GM18505 (cell line): ENCODE data around the gene ATP11B.

Experiments
- ATAC-seq: cut with Tn5 transposase; IDR thresholded peaks from one replicate; pipeline ENCODE4 v1.9.1; 2021; ENCODE audit not compliant: unreplicated experiment
- POLR2A ChIP-seq: IDR thresholded peaks from 4 replicates; pipeline ENCODE4 v1.6.1; 2011; ENCODE audit warnings: borderline replicate concordance; ENCODE audit not compliant: insufficient read depth, insufficient read length; ENCODE audit errors: extremely low read depth

ATP11B gene

DNA sequence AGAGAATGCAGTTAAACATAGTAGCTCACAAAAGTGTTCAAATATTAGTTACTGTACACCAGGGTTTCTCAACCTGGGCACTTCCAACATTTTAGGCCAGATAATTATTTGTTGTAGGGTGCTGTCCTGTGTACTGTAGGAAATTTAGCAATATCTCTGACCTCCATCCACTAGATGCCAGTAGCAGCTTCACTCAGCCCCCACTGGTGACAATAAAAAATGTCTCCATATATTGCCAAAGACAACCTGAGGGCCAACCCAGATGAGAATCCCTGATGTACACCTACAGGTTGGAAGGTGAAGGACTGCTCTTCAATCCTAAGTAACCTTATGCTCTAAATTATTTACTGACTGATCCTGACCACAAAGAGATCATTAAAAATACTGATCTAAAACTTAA is 154.6 kb downstream of the ATP11B start:
- no peak for ATAC-seq
- no peak for TF ChIP-seq POLR2A

GRCh38 chr3:182948305-182948704 is 155.0 kb downstream of the ATP11B start:
- no peak for ATAC-seq

DNA sequence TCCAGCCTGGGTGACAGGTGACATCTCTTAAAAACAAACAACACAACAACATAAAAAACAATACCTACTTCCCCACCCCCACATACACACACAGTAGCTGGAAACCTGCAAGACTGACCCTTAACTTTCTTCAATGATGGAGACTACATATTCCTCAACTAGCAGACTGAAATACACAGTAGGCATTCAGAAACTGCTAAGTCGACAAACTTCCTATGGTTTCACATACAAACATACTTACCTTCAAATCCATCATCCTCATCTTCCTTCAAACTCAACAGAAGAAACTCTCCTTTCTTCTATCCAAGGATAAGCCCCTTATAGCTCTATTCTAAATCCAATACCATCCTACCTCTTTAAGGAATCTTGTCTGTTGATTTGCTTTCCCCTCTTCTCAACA is 156.4 kb downstream of the ATP11B start:
- no peak for ATAC-seq
- TF ChIP-seq POLR2A, result no peak

More at GRCh38 chr3:182948305-182948704, 155.0 kb downstream of the ATP11B start:
- TF ChIP-seq POLR2A, result no peak

GRCh38 chr3:182954553-182955235 is 161.4 kb downstream of the ATP11B start:
- ATAC-seq, result no peak
- no peak for TF ChIP-seq POLR2A

DNA sequence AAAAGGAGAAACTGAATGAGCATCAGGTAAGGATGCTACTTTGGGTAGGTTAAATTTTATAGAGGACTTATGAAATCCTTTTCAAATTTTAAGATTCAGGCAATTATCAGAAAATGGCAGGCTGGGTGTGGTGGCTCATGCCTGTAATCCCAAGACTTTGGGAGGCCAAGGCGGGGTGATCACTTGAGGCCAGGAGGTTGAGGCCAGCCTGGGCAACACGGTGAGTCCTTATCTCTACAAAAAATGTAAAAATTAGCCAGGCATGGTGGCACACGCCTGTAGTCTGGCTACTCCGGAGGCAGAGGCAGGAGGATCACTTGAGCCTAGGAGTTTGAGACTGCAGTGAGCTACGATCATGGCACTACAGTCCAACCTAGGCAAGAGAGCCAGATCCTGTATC is 163.9 kb downstream of the ATP11B start:
- TF ChIP-seq POLR2A, result no peak
- no peak for ATAC-seq

GRCh38 chr3:182957676-182958266 is 164.5 kb downstream of the ATP11B start:
- no peak for ATAC-seq
- TF ChIP-seq POLR2A, result no peak

DNA sequence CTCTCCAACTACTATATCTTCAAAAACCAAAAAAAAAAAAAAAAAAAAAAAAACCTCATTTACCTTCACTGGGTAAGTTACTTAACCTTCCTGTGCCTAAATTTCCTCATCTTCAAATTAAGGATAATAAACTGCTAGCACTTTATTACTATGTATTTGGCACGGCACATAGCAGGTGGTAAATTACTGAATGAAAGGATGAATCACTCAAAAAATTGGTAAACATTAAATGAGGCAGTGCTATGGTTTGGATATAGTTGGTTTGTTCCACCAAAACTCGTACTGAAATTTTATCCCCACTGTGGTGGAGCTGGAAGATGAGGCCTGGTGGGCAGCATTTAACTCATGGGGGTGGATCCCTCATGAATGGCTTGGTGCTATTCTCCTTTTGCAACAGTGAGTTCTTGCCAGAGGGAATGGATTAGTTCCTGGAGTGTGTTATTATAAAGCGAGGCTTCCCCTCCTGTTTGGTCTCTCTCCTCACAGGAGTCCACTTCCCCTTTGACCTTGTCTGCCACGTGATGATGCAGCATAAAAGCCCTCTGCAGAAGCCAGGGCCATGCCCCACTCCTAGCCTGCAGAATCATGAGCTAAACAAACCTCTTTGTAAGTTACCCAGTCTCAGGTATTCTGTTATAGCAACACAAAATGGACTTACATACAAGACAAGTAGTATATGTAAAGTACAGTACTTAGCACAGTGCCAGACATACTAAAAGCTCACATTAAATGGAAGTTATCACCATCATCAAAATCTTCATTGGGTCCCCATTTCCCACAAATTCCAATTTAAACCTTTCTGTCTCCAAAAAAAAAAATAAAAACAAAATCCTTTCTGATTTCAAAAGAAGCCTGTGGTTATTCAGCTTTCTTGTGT is 166.4 kb downstream of the ATP11B start:
- no peak for TF ChIP-seq POLR2A
- ATAC-seq, result no peak

- TF ChIP-seq POLR2A, result no peak
- ATAC-seq, result no peak
These were observed 168.9 kb downstream of the ATP11B start for GRCh38 chr3:182962166-182962565.

- no peak for ATAC-seq
- no peak for TF ChIP-seq POLR2A
These were observed 170.9 kb downstream of the ATP11B start for GRCh38 chr3:182964179-182964578.

GRCh38 chr3:182965861-182966366 is 172.6 kb downstream of the ATP11B start:
- TF ChIP-seq POLR2A, result no peak
- ATAC-seq, result no peak

DNA sequence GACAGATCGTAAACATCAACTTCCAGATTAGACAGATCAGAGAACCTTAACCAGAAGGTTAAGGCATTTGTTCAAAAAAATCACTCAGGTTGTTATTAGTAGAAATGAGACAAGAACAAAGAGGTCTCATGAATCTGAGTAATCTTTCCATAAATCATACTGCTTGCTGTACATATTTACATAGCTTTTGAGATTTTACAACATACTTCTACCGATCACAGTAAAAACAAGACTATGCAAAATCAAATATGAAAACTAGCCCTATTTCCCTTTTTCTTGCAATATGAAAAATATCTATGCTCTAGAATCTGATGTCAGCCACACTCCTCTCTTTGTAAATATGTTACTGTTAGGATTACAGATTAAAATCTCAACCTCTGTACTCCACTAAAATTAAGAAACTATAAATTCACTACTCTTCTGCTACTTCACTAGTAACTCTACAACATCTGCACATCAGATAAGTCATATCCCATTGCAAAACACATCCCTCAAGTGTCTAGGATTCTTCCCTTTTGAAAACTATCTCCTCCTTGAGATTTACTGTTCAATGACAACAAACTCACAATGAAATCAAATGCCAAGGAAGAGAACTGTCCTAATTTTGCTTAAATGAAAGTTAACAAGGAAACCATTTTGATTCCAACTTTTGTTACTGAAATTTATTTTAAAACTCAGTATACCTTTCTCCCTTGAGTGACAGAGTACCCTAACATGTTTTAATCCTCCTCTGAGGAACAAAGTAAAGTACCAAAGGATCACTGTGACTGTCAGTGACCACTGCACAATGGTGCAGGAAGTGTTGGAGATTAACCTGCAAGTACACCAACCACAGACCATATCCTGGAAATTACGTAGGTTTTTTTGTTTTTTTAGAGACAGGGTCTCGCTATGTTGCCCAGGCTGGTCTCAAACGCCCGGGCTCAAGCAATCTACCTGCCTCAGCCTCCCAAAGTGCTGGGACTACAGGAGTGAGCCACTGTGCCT is 174.2 kb downstream of the ATP11B start:
- TF ChIP-seq POLR2A, result no peak
- ATAC-seq, result peak; percentile 53

DNA sequence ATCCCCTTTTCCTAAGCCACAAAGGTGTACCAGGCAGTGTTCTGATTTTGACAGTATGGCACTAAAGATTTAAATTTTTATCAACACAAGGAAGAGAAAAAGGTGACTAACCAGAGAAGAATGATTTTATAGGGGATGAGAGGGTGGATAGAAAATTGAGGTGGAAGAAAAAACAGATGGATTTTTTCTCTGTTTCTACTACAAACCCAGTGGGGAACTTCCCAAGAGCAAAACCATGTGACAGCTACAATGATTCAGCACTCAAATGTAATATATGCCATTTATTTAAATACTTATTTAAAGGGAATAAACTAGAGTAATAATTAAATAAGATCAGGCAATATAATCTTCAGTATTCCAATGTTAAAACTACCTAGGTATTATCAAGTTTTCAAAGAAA is 176.0 kb downstream of the ATP11B start:
- no peak for TF ChIP-seq POLR2A
- no peak for ATAC-seq
